Upper lobe of left lung (tissue), 4 donors: ENCODE data around the gene ATP10B.

Source experiments
- EP300 ChIP-seq, 4 donors: sonication (generic); formaldehyde crosslinking; IDR thresholded peaks; one replicate each; pipeline ENCODE4 v1.5.1; 2017; ENCODE audit warnings: antibody characterized with exemption in 4 of 4, control low read depth in 2 of 4
- POLR2A ChIP-seq, 4 donors: fragments of 450-650 bp; IDR thresholded peaks; one replicate each; pipeline ENCODE4 v1.5.1; 2016 to 2017; ENCODE audit warnings: antibody characterized with exemption in 4 of 4, mild to moderate bottlenecking in 2 of 4
- POLR2AphosphoS5 ChIP-seq, 2 donors: sonication (generic); formaldehyde crosslinking; IDR thresholded peaks; one replicate each; pipeline ENCODE4 v1.5.1; 2017; ENCODE audit warnings: antibody characterized with exemption in 2 of 2
- TF ChIP-seq, protein P1 (sequence below), 6 experiments: fragments of 450-650 bp in 4 of 6; fragments of 200-600 bp in 2 of 6; sonication (generic) in 2 of 6; IDR thresholded peaks; one replicate each; pipeline ENCODE4 v1.5.1; 2016 to 2019; ENCODE audit warnings: antibody characterized with exemption in 6 of 6

- TF ChIP-seq, protein P1, sequence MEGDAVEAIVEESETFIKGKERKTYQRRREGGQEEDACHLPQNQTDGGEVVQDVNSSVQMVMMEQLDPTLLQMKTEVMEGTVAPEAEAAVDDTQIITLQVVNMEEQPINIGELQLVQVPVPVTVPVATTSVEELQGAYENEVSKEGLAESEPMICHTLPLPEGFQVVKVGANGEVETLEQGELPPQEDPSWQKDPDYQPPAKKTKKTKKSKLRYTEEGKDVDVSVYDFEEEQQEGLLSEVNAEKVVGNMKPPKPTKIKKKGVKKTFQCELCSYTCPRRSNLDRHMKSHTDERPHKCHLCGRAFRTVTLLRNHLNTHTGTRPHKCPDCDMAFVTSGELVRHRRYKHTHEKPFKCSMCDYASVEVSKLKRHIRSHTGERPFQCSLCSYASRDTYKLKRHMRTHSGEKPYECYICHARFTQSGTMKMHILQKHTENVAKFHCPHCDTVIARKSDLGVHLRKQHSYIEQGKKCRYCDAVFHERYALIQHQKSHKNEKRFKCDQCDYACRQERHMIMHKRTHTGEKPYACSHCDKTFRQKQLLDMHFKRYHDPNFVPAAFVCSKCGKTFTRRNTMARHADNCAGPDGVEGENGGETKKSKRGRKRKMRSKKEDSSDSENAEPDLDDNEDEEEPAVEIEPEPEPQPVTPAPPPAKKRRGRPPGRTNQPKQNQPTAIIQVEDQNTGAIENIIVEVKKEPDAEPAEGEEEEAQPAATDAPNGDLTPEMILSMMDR (IDR thresholded peaks at IDR 0.05) = no peak
- TF ChIP-seq EP300 (IDR thresholded peaks at IDR 0.05) (no peak), POLR2AphosphoS5 (IDR thresholded peaks at IDR 0.05) (no peak), POLR2A (IDR thresholded peaks at IDR 0.05) (no peak)
Observed at GRCh38 chr5:160601046-160601445, 251.0 kb downstream of the ATP10B start.
